ENCODE measurements around the gene LBP. TPM values are rescaled to one million over a fixed set of nuclear protein-coding genes. Genes with fewer than 3 reads are reported as not detected.

Gene LBP
- polyA plus RNA-seq, 1 donor from 2014 or later = not detected

DNA sequence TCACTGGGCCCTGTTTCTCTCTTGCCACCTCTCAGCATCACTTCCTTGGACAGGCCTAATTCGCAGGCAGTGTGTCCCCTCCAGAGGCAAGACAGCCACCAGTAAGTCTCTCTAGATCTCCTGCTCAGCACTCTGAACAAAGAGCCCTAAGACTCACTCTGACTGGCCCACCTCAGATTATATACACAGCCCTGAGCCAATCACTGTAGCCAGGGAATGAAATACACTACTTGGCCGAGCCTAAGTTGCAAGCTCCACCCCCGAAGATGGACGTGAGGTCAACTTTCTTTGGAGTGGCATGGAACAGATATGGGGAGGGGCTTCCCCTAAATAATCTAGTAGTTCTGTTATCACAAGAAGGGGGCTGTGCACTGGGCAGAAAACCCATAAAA is 38.2 kb upstream of the LBP start:
- Histone ChIP-seq H4K20me1 (ENCODE audit: insufficient read depth) (no peaks in the 10 kb centered on the region), H3K9me2 (ENCODE audit: insufficient read depth, low read length) (no peaks in the 10 kb centered on the region), H3K27ac (ENCODE audit: low read length) (no peak overlapping the region), H3F3A (ENCODE audit: insufficient read depth, low read length, poor library complexity, severe bottlenecking) (no peaks in the 10 kb centered on the region), H3K9me3 (ENCODE audit: low read length) (no peaks in the 10 kb centered on the region), H3K79me2 (replicated peaks; ENCODE audit: insufficient read depth, low read length) (no peaks in the 10 kb centered on the region), H3K27me3 (ENCODE audit: insufficient read depth, low read depth, low read length) (no peaks in the 10 kb centered on the region), H3K4me2 (ENCODE audit: low read length) (no peak overlapping the region), H3K9ac (ENCODE audit: low read length) (no peak overlapping the region), H3K36me3 (ENCODE audit: insufficient read depth, low read length) (no peaks in the 10 kb centered on the region), H3K4me3 (ENCODE audit: low read length) (no peak overlapping the region), H2AFZ (ENCODE audit: low read depth, low read length) (no peak overlapping the region)
- no peak for TF ChIP-seq EP300 (conservative IDR thresholded peaks at IDR 0.05; ENCODE audit: poor library complexity, severe bottlenecking)
- no peak for TF ChIP-seq TAF1 (IDR thresholded peaks at IDR 0.05; ENCODE audit: low read depth)
- TF ChIP-seq EZH2 (IDR thresholded peaks at IDR 0.05; ENCODE audit: borderline replicate concordance, insufficient read depth, low read length, poor library complexity, severe bottlenecking) = no peak

DNA sequence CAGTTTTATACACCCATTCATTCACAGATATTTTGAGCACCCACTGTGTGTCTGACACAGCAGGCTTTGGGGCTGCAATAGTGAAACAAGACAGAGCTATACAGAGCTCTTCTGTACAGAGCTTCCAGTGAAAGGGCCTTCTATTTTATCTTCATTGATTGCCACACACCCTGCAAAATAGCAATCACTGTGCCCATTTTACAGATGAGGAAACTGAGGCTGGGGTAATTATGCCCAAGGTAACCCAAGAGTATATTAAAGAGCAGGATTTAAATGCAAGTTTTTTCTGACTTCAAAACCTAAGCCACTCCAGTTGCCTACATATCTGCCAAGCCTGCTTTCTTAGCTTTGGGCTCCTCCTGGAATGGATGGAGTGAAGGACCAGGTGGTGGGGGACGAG is 37.8 kb upstream of the LBP start:
- Histone ChIP-seq H3K27me3 (ENCODE audit: insufficient read depth, low read depth, low read length) (no peaks in the 10 kb centered on the region), H4K20me1 (ENCODE audit: insufficient read depth) (no peaks in the 10 kb centered on the region), H3K4me2 (ENCODE audit: low read length) (no peak overlapping the region), H3K9me2 (ENCODE audit: insufficient read depth, low read length) (no peaks in the 10 kb centered on the region), H3K9ac (ENCODE audit: low read length) (no peak overlapping the region), H3K9me3 (ENCODE audit: low read length) (no peaks in the 10 kb centered on the region), H3K27ac (ENCODE audit: low read length) (no peak overlapping the region), H2AFZ (ENCODE audit: low read depth, low read length) (no peak overlapping the region), H3F3A (ENCODE audit: insufficient read depth, low read length, poor library complexity, severe bottlenecking) (no peaks in the 10 kb centered on the region), H3K4me3 (ENCODE audit: low read length) (no peak overlapping the region), H3K36me3 (ENCODE audit: insufficient read depth, low read length) (no peaks in the 10 kb centered on the region), H3K79me2 (replicated peaks; ENCODE audit: insufficient read depth, low read length) (no peaks in the 10 kb centered on the region)
- no peak for TF ChIP-seq EP300 (conservative IDR thresholded peaks at IDR 0.05; ENCODE audit: poor library complexity, severe bottlenecking)
- TF ChIP-seq, protein P1, sequence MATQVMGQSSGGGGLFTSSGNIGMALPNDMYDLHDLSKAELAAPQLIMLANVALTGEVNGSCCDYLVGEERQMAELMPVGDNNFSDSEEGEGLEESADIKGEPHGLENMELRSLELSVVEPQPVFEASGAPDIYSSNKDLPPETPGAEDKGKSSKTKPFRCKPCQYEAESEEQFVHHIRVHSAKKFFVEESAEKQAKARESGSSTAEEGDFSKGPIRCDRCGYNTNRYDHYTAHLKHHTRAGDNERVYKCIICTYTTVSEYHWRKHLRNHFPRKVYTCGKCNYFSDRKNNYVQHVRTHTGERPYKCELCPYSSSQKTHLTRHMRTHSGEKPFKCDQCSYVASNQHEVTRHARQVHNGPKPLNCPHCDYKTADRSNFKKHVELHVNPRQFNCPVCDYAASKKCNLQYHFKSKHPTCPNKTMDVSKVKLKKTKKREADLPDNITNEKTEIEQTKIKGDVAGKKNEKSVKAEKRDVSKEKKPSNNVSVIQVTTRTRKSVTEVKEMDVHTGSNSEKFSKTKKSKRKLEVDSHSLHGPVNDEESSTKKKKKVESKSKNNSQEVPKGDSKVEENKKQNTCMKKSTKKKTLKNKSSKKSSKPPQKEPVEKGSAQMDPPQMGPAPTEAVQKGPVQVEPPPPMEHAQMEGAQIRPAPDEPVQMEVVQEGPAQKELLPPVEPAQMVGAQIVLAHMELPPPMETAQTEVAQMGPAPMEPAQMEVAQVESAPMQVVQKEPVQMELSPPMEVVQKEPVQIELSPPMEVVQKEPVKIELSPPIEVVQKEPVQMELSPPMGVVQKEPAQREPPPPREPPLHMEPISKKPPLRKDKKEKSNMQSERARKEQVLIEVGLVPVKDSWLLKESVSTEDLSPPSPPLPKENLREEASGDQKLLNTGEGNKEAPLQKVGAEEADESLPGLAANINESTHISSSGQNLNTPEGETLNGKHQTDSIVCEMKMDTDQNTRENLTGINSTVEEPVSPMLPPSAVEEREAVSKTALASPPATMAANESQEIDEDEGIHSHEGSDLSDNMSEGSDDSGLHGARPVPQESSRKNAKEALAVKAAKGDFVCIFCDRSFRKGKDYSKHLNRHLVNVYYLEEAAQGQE (IDR thresholded peaks at IDR 0.05; ENCODE audit: borderline replicate concordance) = no peak
- no peak for TF ChIP-seq MXI1 (conservative IDR thresholded peaks at IDR 0.05; ENCODE audit: poor library complexity, severe bottlenecking)
- TF ChIP-seq EZH2 (IDR thresholded peaks at IDR 0.05; ENCODE audit: borderline replicate concordance, insufficient read depth, low read length, poor library complexity, severe bottlenecking) = no peak
- TF ChIP-seq TAF1 (IDR thresholded peaks at IDR 0.05; ENCODE audit: low read depth) = no peak
- no peak for TF ChIP-seq RAD21 (conservative IDR thresholded peaks at IDR 0.05)
- TF ChIP-seq POLR2AphosphoS5 (IDR thresholded peaks at IDR 0.05) = no peak
- TF ChIP-seq, protein P2, sequence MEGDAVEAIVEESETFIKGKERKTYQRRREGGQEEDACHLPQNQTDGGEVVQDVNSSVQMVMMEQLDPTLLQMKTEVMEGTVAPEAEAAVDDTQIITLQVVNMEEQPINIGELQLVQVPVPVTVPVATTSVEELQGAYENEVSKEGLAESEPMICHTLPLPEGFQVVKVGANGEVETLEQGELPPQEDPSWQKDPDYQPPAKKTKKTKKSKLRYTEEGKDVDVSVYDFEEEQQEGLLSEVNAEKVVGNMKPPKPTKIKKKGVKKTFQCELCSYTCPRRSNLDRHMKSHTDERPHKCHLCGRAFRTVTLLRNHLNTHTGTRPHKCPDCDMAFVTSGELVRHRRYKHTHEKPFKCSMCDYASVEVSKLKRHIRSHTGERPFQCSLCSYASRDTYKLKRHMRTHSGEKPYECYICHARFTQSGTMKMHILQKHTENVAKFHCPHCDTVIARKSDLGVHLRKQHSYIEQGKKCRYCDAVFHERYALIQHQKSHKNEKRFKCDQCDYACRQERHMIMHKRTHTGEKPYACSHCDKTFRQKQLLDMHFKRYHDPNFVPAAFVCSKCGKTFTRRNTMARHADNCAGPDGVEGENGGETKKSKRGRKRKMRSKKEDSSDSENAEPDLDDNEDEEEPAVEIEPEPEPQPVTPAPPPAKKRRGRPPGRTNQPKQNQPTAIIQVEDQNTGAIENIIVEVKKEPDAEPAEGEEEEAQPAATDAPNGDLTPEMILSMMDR (IDR thresholded peaks at IDR 0.05; ENCODE audit: poor library complexity, severe bottlenecking) = no peak
- TF ChIP-seq SMC3 (conservative IDR thresholded peaks at IDR 0.05; ENCODE audit: poor library complexity) = no peak

DNA sequence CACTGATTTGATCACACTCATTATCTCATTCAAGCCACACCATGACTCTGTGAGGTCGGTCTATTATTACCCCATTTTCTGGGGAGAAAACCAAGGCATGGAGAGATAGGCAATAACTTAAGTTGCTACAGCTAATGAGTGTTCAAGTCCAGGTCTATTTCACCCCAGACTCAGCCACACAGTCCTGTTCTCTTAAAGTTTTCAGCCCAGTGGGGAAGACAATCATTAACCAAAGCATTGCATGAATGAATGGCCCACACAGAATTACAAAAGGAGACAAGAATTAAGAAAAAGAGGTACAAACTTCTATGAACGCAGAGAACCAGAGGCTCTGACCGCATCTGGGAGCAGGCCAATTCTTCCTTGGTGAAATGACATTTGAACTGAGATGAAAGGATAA is 35.2 kb upstream of the LBP start:
- H3K27ac ChIP-seq (ENCODE audit: low read length) = no peak overlapping the region
- no peaks in the 10 kb centered on the region for H3K9me2 ChIP-seq (ENCODE audit: insufficient read depth, low read length)
- no peak overlapping the region for H3K4me3 ChIP-seq (ENCODE audit: low read length)
- no peaks in the 10 kb centered on the region for H3K27me3 ChIP-seq (ENCODE audit: insufficient read depth, low read depth, low read length)
- no peak overlapping the region for H3K4me2 ChIP-seq (ENCODE audit: low read length)
- H4K20me1 ChIP-seq (ENCODE audit: insufficient read depth) = no peaks in the 10 kb centered on the region
- no peak for TF ChIP-seq MXI1 (conservative IDR thresholded peaks at IDR 0.05; ENCODE audit: poor library complexity, severe bottlenecking)
- no peak for TF ChIP-seq POLR2AphosphoS5 (IDR thresholded peaks at IDR 0.05)
- TF ChIP-seq, protein P1 (IDR thresholded peaks at IDR 0.05; ENCODE audit: borderline replicate concordance) = no peak
- TF ChIP-seq, protein P2 (IDR thresholded peaks at IDR 0.05; ENCODE audit: poor library complexity, severe bottlenecking) = no peak
- TF ChIP-seq SMC3 (conservative IDR thresholded peaks at IDR 0.05; ENCODE audit: poor library complexity) = no peak
- TF ChIP-seq EZH2 (IDR thresholded peaks at IDR 0.05; ENCODE audit: borderline replicate concordance, insufficient read depth, low read length, poor library complexity, severe bottlenecking) = no peak
- no peak for TF ChIP-seq RAD21 (conservative IDR thresholded peaks at IDR 0.05)
- TF ChIP-seq EP300 (conservative IDR thresholded peaks at IDR 0.05; ENCODE audit: poor library complexity, severe bottlenecking) = no peak
- no peak for TF ChIP-seq TAF1 (IDR thresholded peaks at IDR 0.05; ENCODE audit: low read depth)
- no peaks in the 10 kb centered on the region for H3K79me2 ChIP-seq (replicated peaks; ENCODE audit: insufficient read depth, low read length)
- no peaks in the 10 kb centered on the region for H3F3A ChIP-seq (ENCODE audit: insufficient read depth, low read length, poor library complexity, severe bottlenecking)
- H2AFZ ChIP-seq (ENCODE audit: low read depth, low read length) = no peak overlapping the region
- H3K36me3 ChIP-seq (ENCODE audit: insufficient read depth, low read length) = no peaks in the 10 kb centered on the region
- H3K9me3 ChIP-seq (ENCODE audit: low read length) = no peaks in the 10 kb centered on the region
- H3K9ac ChIP-seq (ENCODE audit: low read length) = no peak overlapping the region

Data from neural cell (in vitro differentiated cells).